ENCODE results near the gene SPP2.

SPP2 gene

GRCh38 chr2:234050455-234051135, at the start of gene SPP2:
SPP2 (plus strand) TSS chr2:234050702; CDS start chr2:234050787, 85 bp downstream.
- no peak for DNase-seq (ENCODE audit: low spot score)
- TF ChIP-seq CTCF (IDR thresholded peaks at IDR 0.05; ENCODE audit: extremely low read depth, insufficient read depth, missing control alignments): no peak
- in situ Hi-C loops (cut with MboI; ENCODE audit: low pct_unique_long_range_greater_than_20kb, low sequenced_read_pairs, unreplicated experiment): no loop called here

GRCh38 chr2:234001380-234002160, 48.9 kb upstream of the SPP2 start:
- DNase-seq (ENCODE audit: low spot score): no peak
- in situ Hi-C loops (cut with MboI; ENCODE audit: low pct_unique_long_range_greater_than_20kb, low sequenced_read_pairs, unreplicated experiment): no loop called here
- no peak for TF ChIP-seq CTCF (IDR thresholded peaks at IDR 0.05; ENCODE audit: extremely low read depth, insufficient read depth, missing control alignments)

GRCh38 chr2:234002281-234002680, 48.2 kb upstream of the SPP2 start:
- DNase-seq (ENCODE audit: low spot score): no peak
- in situ Hi-C loops (cut with MboI; ENCODE audit: low pct_unique_long_range_greater_than_20kb, low sequenced_read_pairs, unreplicated experiment): no loop called here

GRCh38 chr2:234003972-234004617, 46.4 kb upstream of the SPP2 start:
- no peak for TF ChIP-seq CTCF (IDR thresholded peaks at IDR 0.05; ENCODE audit: extremely low read depth, insufficient read depth, missing control alignments)
- in situ Hi-C loops (cut with MboI; ENCODE audit: low pct_unique_long_range_greater_than_20kb, low sequenced_read_pairs, unreplicated experiment): no loop called here
- no peak for DNase-seq (ENCODE audit: low spot score)

More at GRCh38 chr2:234002281-234002680, 48.2 kb upstream of the SPP2 start:
- no peak for TF ChIP-seq CTCF (IDR thresholded peaks at IDR 0.05; ENCODE audit: extremely low read depth, insufficient read depth, missing control alignments)

GRCh38 chr2:234005126-234005525, 45.4 kb upstream of the SPP2 start:
- TF ChIP-seq CTCF (IDR thresholded peaks at IDR 0.05; ENCODE audit: extremely low read depth, insufficient read depth, missing control alignments): no peak
- no peak for DNase-seq (ENCODE audit: low spot score)
- in situ Hi-C loops (cut with MboI; ENCODE audit: low pct_unique_long_range_greater_than_20kb, low sequenced_read_pairs, unreplicated experiment): no loop called here

- in situ Hi-C loops (cut with MboI; ENCODE audit: low pct_unique_long_range_greater_than_20kb, low sequenced_read_pairs, unreplicated experiment): no loop called here
- no peak for TF ChIP-seq CTCF (IDR thresholded peaks at IDR 0.05; ENCODE audit: extremely low read depth, insufficient read depth, missing control alignments)
- DNase-seq (ENCODE audit: low spot score): no peak
Observed at GRCh38 chr2:234006501-234006900, 44.0 kb upstream of the SPP2 start.
